HG03135 (cell line): ENCODE data around the gene ELK3.
A peak's percentile ranks its signal among the peaks of the same experiment; 100 is the strongest.

Experiments
- ATAC-seq: cut with Tn5 transposase; IDR thresholded peaks from one replicate; pipeline ENCODE4 v1.9.1; 2021; ENCODE audit warnings: mild to moderate bottlenecking, moderate library complexity; ENCODE audit not compliant: unreplicated experiment

ELK3 gene

DNA sequence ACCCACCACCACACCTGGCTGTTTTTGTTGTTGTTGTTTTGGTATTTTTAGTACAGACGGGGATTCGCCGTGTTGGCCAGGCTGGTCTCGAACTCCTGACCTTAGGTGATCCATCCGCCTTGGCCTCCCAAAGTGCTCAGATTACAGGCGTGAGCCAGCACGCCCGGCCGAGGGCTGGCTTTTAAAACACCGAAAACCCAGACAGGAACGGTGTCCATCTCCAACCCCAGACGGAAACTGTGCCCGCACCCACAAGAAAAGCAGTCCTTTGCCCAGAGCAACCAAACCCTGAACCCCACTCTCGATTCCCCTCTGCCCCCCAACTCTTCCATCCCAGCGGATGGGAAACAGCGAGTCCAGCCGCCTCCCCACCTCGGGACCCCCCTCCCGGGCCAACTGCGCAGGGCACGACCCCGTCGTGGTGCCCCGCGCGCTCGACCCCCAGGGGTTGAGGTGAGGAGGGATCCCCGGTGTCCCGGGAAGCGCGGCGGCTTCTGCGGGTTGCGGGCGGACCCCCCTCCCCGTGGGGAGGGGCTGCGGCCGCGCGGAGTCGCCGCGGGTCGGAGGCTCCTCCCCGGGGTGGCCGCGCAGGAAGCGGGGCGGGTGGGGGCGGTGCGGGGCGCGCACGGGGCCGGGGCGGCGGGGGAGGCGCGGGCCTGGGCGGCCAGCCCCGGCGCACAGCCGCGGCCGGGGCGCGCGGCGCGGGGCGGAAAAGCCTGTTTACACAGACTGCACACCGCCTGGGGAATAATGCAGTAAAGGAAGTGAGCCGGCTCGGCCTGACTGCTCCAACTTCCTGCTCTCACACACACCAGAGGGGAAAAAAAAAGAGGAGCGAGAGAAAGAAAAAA lies at the start of gene ELK3:
ELK3 (plus strand) TSS at position 651 of the 851 bp plus-strand sequence.
- peak; percentile 50 for ATAC-seq

DNA sequence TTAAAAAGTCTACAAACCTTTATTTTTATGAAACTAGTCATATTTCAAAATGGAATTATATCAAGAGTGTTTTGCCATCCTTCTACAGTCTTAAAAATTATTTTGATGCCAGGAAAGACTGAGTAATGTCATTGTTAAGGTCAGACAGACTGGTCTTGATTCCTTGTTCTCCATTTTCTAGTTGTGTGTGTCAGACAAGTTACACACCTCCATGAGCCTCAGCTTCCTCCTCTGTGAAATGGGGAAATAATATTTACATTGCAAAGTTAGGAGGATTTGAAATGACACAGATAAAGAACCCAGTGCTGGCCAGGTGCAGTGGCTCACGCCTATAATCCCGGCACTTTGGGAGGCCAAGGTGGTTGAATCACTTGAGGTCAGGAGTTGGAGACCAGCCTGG lies 47.4 kb upstream of the ELK3 start:
- no peak for ATAC-seq

DNA sequence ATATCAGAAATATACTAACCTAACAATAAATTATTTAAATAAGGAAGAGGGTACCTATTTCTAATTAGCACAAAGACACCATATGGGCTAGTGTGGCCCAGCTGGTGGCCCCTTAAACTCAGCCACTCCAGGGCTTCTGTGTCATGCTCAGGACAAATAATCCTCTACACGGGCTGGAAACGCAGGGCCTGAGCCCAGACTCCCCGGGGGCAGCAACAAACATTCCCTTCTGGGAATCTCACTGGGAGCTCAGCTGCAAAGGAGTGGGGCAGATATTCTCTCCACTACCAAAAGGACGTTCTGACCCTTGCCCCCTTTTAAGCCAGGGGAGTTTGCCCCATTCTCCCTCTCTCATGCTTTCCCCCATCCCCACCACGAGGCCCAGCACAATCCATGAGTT lies 43.7 kb upstream of the ELK3 start:
- ATAC-seq: no peak

DNA sequence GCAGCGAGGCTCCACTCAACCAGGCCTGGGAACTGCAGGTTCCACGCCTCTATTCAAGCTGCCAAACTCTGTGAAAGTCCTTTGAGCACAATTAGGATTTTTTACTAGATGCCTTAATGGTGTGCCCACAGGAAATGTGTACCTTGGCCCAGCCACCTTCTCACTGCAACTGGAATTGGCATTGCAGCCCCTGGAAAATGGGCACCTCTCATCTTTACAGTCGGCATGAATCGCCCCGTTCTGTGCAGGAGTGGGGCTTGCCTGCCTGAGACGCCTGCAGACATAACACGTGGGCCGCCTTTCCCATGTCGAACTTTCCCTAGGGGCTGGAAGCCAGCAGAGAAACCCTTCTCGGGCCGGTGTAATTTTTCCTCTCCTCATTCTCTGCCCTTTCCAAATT lies 42.0 kb upstream of the ELK3 start:
- no peak for ATAC-seq

DNA sequence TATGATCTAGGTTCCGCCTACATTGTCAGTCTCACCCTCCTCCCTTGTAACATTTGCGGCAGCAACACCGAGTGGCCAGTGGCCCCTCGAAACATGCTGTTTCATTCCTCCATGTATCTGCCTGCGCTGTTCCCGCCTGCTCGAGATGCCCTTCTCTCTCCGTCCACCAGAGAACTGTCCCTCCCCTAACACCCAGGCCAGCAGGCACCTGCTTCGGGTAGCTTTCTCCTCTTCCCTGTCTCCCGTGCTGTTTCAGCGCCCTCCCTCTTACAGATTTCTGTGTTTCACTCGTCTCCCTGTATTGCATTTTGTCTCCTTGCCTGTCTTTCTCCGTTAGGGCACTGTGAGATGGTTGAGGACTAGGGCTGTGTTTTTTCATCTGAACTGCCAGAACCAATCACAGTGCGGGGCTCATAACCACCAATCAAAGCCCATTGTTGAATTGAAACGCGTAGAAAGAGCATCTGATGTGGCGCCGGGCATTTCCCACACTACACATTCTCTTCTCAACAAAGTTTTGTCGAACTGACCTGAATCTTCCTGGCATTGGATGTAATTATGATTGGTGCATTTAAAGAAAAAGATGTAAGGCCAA lies 40.9 kb upstream of the ELK3 start:
- ATAC-seq: no peak

DNA sequence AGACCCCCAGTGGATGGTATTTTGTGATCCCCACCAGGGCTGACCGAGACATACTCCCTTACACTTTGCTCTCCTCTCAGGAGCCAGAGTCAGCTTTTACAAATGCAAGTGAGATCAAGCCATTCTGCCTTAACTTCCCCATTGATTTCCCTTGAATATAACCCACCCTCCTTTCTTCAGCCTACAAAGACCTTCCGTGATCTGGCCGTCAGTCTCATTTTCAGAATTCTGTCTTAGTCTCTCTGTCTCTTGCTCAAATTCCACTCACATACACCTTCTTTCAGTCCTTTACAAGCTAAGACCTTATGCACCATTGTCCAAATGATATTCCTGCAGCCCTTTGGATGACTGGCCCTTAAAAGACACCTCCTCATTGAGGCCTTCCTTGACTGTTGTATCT lies 39.0 kb upstream of the ELK3 start:
- no peak for ATAC-seq

DNA sequence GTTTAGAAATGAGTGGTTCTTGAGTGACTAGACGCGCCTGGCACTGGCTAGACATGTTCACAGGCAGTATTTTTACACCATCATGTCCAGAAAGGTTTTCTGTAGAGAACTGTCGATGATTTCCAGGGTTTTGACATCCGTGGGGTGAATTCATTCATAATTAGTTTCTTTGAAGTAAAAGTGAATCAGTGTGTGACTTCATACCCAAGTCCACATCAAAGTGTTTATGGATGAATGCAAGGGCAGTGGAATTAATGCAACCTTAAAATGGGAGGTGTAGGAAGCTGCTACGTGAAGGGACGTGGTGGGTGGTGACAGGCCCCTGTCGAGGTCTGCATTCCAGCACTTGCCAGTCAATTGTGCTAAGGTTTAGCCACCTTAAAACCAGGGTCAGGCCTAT lies 38.4 kb upstream of the ELK3 start:
- no peak for ATAC-seq

DNA sequence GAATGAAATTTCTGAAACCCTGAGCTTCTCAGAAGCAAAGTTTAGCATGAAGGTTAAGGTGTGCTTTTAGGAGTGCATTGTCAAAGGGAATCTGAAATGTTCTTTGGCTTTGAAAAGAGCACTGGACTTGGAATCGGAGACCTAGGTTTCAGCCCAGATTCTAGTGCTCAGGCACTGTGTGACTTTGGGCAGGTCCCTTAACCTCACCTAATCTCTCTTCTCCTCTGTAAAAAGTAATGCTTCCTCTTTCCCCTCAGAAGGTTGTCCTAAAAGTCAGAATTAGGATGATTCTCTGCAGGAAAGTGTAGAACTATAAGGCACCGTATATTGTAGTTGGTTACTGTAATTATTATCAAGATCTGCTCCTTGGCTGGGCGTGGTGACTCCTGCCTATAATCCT lies 38.0 kb upstream of the ELK3 start:
- no peak for ATAC-seq

DNA sequence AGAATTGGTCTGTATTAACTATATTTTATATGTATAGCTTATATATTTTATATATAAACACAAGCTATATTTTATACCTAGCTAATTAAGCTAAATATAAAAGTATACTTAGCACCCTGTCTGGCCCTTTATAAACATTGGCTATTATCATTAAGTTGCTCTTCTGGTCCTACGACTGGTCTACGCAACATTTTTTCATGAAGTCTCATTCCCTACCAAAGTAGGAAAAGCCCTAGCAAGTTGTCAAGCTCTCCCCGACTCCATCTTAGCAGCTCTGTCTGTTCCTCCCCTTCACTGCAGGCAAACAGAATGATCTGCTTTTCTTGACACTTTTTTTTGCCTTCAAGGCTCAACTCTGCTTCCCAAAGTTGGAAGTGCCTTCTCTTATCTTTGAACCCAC lies 36.7 kb upstream of the ELK3 start:
- no peak for ATAC-seq

DNA sequence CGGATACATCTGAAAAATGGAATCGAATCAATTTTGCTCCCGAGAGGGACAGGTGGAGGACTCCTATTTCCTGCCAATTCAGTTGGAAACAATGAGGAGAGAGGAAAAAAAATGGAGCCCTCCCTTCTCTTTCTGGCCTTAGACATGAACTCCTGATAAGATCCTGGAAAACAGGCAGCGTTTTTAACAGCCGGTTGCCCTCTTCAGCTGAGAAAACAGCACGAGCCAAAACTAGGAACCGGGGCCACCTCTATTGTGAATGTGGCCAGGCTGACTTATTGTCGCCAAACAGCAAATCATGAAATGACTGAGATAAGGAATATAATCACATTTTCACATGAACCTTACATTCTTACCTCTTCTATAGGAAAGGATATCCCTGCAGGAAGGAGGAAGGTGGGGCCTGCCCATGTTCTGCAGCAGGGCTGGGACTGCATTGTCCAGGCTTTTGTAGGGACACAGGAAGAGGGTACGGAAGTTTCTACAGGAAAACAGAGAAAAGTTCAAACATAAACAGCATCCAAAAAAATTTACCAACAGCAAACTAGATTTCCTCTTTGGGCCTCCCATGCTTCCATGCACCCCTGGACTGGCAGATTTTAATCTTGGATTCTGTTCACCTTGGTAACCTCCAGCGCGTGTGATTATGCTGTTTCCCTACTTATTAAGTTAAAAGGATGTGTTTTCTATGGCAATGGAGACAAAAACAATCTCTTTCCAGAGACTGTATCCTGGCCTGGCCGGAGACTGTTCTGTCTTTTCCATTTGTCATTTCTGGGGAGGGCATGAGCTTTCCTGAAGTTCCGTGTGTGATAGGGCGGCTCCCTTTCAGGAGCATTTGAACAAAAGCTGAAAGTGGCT lies 29.0 kb upstream of the ELK3 start:
- ATAC-seq: no peak

DNA sequence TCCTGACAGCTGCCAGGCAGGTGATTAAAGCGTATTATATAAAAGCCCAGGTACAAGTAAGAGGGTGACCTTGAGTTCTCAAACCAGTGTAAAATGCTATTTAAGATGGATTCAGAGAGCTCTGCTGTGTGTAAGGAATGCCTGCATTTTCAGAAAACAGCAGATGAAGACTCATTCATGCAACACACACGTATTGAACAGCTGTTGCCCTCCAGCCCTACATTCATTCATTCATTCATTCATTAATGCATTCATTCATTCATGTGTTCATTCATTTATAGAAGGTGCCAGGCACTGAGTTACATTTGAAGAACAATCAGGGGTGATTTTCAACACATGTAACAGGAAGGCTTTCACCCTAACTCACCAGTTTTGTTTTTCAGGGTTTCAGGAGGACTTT lies 27.4 kb upstream of the ELK3 start:
- ATAC-seq: no peak

DNA sequence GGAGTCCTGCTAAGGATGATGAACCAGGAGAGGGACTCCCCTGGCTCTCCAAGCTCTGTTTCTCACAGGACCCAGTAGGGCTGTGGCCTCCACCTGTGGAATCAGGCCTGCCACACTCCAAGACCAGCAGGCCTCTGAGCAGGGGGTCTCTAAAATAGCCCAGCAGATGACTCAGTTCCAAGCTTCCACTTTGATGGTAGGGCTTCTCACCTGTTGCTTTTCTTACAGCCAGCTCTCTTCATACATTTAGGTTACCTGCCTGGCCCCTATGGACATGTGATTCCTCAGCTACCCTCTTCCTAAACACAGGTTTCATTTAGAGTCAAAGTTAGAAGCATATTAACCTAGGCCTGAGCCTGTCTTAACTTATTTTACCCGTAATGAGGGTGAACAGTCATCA lies 26.7 kb upstream of the ELK3 start:
- ATAC-seq: no peak

DNA sequence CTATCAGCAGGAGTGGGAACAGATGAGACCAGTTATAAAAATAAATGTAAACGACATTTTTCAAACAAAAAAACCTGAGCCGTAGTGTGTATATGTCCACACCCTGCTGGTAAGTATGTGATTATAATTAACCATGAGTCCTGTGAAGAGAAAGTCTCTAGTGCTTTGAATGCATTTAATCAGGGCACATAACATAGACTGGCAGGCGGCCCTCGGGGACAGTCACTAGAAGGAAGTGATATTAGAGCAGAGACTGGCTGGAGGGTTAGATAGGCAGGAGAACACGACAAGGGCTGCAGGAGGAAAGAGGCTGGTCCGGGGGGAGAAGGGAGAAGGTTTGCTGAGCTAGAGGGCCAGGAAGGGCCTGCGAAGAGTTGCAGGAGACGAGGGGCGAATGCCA lies 23.8 kb upstream of the ELK3 start:
- ATAC-seq: no peak

DNA sequence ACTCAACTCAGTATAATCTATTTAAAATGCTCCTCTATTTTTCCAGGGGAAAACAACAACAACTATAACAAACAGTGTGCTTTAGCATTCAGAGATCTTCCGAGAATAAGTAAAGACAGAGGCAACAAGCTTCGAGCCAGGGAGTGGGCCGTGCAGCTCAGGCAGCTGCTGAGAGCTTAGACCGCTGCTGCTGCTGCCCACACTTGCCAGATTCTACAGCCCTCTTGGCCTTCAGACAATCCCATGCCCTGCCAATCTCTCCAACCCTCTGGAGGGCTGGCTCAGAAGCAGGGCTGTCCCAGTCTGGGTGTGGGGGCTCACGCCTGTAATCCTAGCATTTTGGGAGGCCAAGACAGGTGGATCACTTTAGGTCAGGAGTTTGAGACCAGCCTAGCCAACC lies 23.4 kb upstream of the ELK3 start:
- ATAC-seq: no peak

DNA sequence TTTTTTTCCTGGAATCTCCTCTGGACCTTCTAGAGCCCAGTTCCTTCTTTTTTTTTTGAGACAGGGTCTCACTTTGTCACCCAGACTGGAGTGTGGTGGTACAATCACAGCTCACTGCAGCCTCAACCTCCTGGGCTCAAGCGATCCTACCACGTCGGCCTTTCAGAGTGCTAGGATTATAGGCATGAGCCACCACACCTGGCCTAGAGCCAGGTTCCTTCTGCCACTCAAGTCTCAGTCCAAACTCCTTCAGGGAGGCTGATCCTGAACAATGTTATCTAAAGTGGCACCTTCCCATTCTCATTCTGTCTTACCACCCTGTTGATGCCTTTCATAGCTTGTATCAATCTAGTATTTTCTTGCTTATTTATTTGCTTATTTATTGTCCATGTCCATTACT lies 22.3 kb upstream of the ELK3 start:
- ATAC-seq: no peak

DNA sequence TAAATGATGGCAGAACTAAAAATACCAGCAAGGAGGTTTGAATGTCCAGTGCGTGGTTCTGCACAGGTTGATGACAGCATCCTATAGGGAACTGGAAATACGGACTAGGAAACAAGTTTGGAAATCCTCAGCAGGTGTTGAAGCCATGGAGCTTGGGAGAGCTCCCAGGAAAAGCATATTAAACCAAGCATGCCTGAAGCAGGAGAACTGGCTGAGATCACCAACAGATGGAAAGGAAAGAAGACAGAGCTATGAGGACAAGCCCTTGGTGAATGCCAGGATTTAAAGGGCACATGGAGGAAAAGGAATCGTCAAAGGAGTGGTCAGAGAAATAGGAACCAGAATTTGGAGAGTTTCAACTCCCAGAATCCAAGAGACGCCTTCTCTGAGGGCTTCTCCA lies 21.2 kb upstream of the ELK3 start:
- no peak for ATAC-seq

DNA sequence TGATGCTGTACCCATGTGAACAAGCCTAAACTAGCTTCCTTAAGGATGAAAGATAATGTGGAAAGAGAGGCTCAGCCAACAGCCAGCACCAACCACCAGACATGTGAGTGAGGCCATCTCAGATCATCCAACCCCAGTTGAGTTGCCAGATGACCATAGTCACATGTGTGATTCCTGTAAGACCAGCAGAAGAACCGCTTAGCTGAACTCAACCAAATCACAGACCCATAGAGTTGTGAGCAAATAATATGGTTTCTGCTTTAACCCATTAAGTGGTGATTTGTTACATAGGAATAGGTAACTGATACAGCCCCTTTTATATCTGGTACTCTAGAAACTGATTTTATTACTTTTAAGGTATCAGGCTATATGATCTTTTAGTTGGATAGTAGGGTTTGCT lies 17.6 kb upstream of the ELK3 start:
- ATAC-seq: no peak

DNA sequence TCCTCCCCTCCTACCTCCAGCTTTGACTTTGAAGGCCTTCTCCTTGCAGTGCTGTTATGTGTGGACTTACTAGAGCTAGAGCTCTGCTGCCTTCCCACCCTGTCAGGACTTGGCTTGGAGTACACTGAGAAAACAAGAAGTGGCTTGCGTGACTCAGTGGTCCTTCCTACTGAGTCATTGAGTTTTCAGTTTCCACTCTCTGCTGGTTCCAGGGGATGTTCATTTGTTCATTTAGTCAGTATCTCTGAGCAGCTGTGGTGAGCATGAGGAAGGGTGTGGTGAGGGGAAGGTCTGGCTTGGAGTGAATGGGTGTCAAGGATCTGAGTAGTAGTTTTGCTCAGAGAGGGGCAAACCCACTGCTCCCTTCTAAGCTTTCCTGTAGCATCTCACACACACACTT lies 17.2 kb upstream of the ELK3 start:
- ATAC-seq: no peak

DNA sequence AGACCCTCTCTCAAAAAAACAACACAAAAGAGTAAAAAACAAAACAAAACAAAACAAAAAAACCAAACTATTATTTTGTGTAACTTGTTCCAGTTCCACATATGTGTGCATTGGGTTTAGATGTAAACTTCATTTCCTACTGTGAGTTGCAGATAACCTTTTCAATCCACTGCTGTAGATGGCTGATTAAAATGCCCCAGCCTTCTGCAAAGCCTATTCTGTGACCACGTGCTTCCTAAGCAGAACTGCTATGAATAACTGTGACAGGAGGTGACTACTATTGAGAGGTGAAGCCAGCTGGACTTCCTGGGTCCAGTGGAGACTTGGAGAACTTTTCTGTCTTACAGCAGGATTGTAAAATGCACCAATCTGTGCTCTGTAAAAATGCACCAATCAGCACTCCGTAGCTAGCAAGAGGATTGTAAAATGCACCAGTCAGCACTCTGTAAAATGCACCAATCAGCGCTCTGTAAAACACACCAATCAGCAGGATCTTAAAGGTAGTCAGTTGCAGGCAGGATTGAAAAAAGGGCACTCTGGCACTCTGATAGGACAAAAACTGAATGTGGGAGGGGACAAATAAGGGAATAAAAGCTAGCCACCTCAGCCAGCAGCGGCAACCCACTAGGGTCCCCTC lies 10.3 kb upstream of the ELK3 start:
- no peak for ATAC-seq

DNA sequence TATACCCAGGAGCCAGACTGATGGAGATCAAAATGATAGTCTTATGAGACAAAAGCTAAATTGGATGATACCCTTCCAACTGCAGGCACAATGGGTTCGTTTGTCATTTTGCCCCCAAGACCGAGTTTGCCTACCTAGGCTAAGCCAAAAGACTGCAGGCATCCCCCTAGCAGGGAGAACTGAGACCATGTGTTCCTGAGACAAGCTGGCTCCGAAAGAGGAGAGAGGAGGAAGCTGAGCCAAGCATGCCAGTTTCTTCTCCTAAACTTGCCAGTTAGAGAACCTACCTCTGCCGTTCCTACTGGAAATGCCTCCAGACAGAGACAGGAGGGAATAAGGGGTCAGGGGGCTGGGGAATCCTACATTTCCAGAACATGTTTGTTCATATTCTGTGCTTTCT lies 8.3 kb upstream of the ELK3 start:
- no peak for ATAC-seq

DNA sequence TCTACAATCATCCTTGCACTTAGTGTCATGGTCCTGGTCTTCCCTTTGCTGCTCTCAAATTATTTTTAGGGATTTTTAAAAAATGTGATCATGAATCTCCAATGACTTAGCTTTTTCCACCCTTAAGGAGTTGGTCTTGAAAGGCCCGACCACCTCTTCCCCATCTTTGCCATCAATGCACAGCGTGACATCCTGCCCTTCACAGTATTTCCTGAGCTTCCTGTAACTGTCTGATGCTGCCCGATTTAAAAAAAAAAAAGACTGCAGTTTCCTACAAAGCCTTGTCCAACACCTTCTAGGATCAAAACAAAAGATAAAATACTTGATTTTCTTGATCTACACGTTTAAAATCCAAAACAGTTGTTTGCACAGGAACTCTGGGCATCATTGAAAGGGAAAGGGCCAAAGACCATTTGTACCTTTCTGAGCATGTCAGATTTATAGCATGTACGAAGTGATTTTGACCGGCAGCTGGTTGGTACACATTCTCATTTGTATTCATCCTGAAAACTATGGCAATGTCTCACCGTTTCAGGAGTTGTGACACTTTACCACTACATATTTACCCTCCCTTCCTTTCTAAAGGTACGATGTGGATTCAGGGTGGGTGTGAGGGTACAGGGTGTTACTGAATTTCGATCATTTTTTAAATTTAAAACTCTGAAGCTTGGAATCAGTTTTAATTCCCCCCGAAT lies 7.4 kb upstream of the ELK3 start:
- ATAC-seq: no peak
